ENCODE results near the gene PRKX. TPM values are rescaled to one million over a fixed set of nuclear protein-coding genes. Genes with fewer than 3 reads are reported as not detected.

PRKX gene
- total RNA-seq, 1 donor from 2014 or later = 57.3 TPM

DNA sequence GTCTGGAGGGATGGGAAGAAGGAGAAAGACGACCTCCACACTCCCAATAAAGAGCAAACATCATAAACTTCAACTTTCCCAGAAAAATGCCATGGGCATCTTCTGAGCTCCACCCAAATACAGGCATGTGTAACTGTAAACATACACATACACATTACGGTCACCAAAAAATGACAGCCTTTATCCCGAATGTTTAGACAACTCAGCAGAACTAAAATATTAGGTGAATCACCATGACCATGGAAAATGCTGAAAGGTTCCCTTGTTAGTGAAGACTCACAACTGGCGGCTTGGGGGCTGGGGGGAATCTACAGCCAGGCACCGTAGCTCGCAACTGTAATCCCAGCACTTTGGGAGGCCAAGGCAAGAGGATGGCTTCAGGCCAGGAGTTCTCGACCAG, 33.0 kb downstream of the PRKX start:
- Mint-ChIP-seq H3K27me3 (ENCODE audit: low read depth) (no peaks in the 10 kb centered on the region), H3K4me1 (peaks cover 14% of the 10 kb centered on the region), H3K36me3 (ENCODE audit: low read depth) (peaks cover 15% of the 10 kb centered on the region), H3K4me3 (no peak overlapping the region), H3K9me3 (no peaks in the 10 kb centered on the region), H3K27ac (ENCODE audit: unreplicated experiment) (no peak overlapping the region)
- DNase-seq (ENCODE audit: low read depth, low spot score) = no peak
- TF ChIP-seq, protein P1, sequence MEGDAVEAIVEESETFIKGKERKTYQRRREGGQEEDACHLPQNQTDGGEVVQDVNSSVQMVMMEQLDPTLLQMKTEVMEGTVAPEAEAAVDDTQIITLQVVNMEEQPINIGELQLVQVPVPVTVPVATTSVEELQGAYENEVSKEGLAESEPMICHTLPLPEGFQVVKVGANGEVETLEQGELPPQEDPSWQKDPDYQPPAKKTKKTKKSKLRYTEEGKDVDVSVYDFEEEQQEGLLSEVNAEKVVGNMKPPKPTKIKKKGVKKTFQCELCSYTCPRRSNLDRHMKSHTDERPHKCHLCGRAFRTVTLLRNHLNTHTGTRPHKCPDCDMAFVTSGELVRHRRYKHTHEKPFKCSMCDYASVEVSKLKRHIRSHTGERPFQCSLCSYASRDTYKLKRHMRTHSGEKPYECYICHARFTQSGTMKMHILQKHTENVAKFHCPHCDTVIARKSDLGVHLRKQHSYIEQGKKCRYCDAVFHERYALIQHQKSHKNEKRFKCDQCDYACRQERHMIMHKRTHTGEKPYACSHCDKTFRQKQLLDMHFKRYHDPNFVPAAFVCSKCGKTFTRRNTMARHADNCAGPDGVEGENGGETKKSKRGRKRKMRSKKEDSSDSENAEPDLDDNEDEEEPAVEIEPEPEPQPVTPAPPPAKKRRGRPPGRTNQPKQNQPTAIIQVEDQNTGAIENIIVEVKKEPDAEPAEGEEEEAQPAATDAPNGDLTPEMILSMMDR (conservative IDR thresholded peaks at IDR 0.05) = no peak

DNA sequence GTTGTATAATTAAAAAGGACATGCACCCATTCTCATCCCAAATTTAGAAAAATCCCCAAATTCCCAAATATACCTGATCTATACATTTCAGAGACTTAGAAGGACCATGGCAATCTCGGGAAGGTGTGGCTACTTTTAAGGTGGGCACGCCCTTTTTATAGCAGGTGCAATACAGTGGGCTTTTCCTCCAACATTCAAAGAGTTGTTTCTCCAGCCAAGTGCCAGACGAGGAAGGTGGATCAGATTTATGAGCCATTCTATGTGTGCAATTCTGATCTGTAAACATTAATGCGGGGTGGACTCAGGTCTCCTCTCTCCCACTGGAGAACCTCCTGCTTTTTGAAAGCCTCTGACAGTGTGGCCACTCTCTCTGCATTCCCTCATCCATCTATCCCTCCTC, 33.8 kb downstream of the PRKX start:
- no peak overlapping the region for H3K27ac Mint-ChIP-seq (ENCODE audit: unreplicated experiment)
- TF ChIP-seq, protein P1 (conservative IDR thresholded peaks at IDR 0.05) = no peak
- peaks cover 14% of the 10 kb centered on the region for H3K4me1 Mint-ChIP-seq
- H3K36me3 Mint-ChIP-seq (ENCODE audit: low read depth) = peaks cover 21% of the 10 kb centered on the region
- H3K9me3 Mint-ChIP-seq = no peaks in the 10 kb centered on the region
- no peak for DNase-seq (ENCODE audit: low read depth, low spot score)
- H3K4me3 Mint-ChIP-seq = no peak overlapping the region
- no peaks in the 10 kb centered on the region for H3K27me3 Mint-ChIP-seq (ENCODE audit: low read depth)

DNA sequence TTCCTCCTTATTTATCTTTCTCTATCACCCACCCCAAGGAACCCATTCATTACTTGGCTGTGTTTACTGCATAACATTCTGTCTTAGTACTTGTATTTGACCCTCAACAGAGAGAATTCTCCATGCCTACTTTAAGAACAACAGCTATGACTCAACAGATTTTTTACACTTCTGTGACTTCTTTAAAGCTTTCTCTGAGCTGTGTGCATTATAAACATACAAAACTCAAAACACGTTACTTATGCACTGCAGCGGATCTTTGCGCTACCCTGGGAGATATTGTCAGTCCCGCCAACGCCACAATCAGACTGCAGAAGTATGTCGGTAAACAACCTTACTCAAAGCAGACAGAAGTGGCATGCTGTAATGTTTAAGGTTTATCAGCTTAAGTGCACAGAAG, 35.1 kb downstream of the PRKX start:
- no peak overlapping the region for H3K27ac Mint-ChIP-seq (ENCODE audit: unreplicated experiment)
- H3K27me3 Mint-ChIP-seq (ENCODE audit: low read depth) = no peaks in the 10 kb centered on the region
- TF ChIP-seq, protein P1 (conservative IDR thresholded peaks at IDR 0.05) = no peak
- no peak overlapping the region for H3K4me3 Mint-ChIP-seq
- peaks cover 33% of the 10 kb centered on the region for H3K36me3 Mint-ChIP-seq (ENCODE audit: low read depth)
- no peaks in the 10 kb centered on the region for H3K9me3 Mint-ChIP-seq
- H3K4me1 Mint-ChIP-seq = peaks cover 14% of the 10 kb centered on the region
- DNase-seq (ENCODE audit: low read depth, low spot score) = no peak

DNA sequence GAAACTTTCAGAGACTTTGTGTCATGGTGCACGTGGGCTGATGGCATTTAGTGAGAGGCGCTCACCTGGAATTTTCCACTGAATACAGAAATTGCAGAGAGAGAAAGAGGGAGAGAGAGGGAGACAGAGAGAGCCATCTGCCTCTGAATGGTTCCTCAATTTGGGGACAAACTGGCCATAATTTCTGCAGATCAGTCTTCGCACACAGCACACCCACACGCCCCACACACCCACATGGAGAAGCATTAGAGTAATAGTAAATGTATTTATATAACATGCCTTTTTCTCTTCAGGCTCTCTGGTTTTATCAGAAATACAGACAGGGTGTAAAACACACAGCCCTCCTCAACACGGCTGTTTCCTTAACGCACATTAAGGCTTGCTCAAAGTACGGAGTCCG, 38.6 kb downstream of the PRKX start:
- Mint-ChIP-seq H3K4me3 (no peak overlapping the region), H3K27me3 (ENCODE audit: low read depth) (no peaks in the 10 kb centered on the region), H3K9me3 (no peaks in the 10 kb centered on the region), H3K36me3 (ENCODE audit: low read depth) (peaks cover 43% of the 10 kb centered on the region), H3K27ac (ENCODE audit: unreplicated experiment) (no peak overlapping the region), H3K4me1 (peaks cover 14% of the 10 kb centered on the region)
- TF ChIP-seq, protein P1 (conservative IDR thresholded peaks at IDR 0.05) = no peak
- DNase-seq (ENCODE audit: low read depth, low spot score) = no peak

DNA sequence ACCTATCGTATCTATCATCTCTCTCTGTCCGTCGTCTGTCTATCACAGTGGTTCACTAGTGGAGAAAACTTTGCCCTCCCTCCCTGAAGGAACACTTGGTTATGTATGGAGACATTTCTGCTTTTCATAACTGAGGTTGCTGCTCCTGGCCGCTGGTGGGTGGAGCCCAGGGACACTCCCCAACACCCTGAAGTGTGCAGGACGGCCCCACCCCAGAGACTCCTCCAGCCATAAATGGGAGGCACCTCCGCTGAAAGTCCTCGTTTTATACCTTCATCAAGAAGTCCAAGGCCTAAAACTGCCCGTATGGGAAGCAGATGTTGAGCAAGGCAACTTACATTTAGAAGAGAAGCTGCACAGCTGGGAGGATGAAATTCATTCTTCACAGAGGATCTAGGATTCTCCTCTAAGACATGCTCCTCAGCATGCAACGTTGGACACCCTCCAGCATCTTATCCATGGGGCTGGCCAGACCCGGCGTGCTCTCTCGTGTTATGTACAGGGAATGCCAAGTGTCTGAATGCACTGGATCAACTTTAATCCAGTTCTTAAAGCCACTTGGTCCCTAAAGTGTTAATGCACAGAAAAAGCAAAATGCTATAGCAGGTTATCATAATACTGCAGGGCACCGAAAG, 43.5 kb downstream of the PRKX start:
- DNase-seq (ENCODE audit: low read depth, low spot score) = no peak
- Mint-ChIP-seq H3K27ac (ENCODE audit: unreplicated experiment) (no peak overlapping the region), H3K27me3 (ENCODE audit: low read depth) (no peaks in the 10 kb centered on the region), H3K9me3 (no peaks in the 10 kb centered on the region), H3K36me3 (ENCODE audit: low read depth) (peaks cover 45% of the 10 kb centered on the region), H3K4me3 (no peak overlapping the region), H3K4me1 (no peaks in the 10 kb centered on the region)
- TF ChIP-seq, protein P1 (conservative IDR thresholded peaks at IDR 0.05) = no peak

Measured in neural crest cell (in vitro differentiated cells).